Measurements from ENCODE around the gene TMEM247.
"Not testable (repeated sequence)": the region's sequence is repeated elsewhere in the genome, so short reads cannot be mapped to it uniquely, and the experiment has no call there.

TMEM247 gene

DNA sequence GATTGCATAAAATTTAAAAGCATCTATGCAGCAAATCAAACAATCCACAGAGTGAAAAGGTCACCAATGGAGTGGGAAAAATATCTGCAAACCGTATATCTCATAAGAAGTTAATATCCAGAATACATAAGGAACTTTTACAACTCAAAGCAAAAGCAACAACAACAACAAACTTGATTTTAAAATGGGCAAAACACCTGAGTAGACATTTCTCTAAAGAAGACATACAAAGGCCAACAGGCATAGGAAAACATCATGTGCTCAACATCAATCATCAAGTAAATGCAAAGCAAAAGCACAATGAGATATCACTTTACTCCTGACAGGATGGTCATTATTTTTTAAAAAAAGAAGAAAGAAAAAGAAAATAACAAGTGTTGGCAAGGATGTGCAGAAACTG is 38.1 kb downstream of the TMEM247 start:
- no peaks in the 10 kb centered on the region for H3K27me3 ChIP-seq (ENCODE audit: insufficient read depth, low read length)

DNA sequence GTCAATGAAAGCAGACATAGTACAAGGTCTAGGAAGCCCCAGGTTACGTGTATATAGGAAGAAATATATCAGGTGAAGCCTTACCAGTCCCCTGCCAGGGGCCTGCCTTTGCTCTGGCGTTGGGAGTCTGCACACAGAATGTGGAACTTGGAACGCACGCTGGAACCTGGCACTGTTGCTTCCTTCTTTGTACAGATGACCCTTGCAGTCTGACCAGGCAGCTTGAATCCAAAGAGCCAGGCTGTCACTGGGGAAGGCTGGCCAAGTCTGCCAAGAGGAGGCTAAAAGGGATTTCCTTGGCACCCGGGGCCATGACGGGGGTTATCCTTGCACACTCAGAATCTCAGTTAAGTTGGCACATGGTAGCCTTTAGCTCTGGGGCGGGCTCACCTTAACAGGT is 39.5 kb downstream of the TMEM247 start:
- WGBS = 92% methylated on average over 7 of the region's 7 CpGs
- H3K9me3 ChIP-seq (ENCODE audit: insufficient read depth, low read depth, low read length) = peaks cover 3% of the 10 kb centered on the region; the same call in 1 of the 2 replicates
- H3K36me3 ChIP-seq (ENCODE audit: insufficient read depth, low read length) = no peaks in the 10 kb centered on the region
- H3K27me3 ChIP-seq (ENCODE audit: insufficient read depth, low read length) = no peaks in the 10 kb centered on the region
- no peaks in the 10 kb centered on the region for H3K4me1 ChIP-seq (ENCODE audit: insufficient read depth, low read length)
- H3K27ac ChIP-seq (ENCODE audit: low read depth, low read length) = no peak overlapping the region
- no peak overlapping the region for H3K4me3 ChIP-seq (ENCODE audit: low read length)
- H3K9ac ChIP-seq (ENCODE audit: low read depth, low read length) = no peak overlapping the region

More for the DNA sequence above, 38.1 kb downstream of the TMEM247 start:
- Histone ChIP-seq H3K4me3 (ENCODE audit: low read length) (no peak overlapping the region), H3K9ac (ENCODE audit: low read depth, low read length) (no peak overlapping the region), H3K9me3 (ENCODE audit: insufficient read depth, low read depth, low read length) (peaks cover 3% of the 10 kb centered on the region; the same call in 1 of the 2 replicates), H3K36me3 (ENCODE audit: insufficient read depth, low read length) (no peaks in the 10 kb centered on the region), H3K4me1 (ENCODE audit: insufficient read depth, low read length) (no peaks in the 10 kb centered on the region), H3K27ac (ENCODE audit: low read depth, low read length) (no peak overlapping the region)
- 100% methylated on average over 1 of the region's 1 CpG for WGBS

DNA sequence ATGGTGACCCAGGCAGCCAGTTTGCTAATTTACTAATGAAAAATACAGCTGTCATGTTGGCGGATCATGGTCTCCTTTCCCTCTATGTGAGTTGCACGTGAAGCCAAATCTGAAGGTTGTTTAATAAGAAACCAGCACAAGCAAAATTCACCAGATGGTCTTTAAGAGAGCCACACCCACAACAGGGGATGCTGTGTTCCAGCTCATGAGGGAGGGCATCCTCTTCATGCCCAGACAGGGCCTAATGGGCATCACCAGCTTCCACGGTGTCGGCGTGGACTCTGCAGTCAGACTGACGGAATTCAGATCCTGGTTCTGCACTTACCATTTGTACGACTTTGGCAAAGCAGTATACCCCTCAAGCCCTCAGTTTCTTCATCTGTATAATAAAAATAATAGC is 39.9 kb downstream of the TMEM247 start:
- Histone ChIP-seq H3K9ac (ENCODE audit: low read depth, low read length) (no peak overlapping the region), H3K27me3 (ENCODE audit: insufficient read depth, low read length) (no peaks in the 10 kb centered on the region), H3K36me3 (ENCODE audit: insufficient read depth, low read length) (no peaks in the 10 kb centered on the region), H3K4me1 (ENCODE audit: insufficient read depth, low read length) (no peaks in the 10 kb centered on the region), H3K4me3 (ENCODE audit: low read length) (no peak overlapping the region), H3K9me3 (ENCODE audit: insufficient read depth, low read depth, low read length) (peaks cover 3% of the 10 kb centered on the region; the same call in 1 of the 2 replicates), H3K27ac (ENCODE audit: low read depth, low read length) (no peak overlapping the region)
- 93% methylated on average over 7 of the region's 7 CpGs for WGBS

DNA sequence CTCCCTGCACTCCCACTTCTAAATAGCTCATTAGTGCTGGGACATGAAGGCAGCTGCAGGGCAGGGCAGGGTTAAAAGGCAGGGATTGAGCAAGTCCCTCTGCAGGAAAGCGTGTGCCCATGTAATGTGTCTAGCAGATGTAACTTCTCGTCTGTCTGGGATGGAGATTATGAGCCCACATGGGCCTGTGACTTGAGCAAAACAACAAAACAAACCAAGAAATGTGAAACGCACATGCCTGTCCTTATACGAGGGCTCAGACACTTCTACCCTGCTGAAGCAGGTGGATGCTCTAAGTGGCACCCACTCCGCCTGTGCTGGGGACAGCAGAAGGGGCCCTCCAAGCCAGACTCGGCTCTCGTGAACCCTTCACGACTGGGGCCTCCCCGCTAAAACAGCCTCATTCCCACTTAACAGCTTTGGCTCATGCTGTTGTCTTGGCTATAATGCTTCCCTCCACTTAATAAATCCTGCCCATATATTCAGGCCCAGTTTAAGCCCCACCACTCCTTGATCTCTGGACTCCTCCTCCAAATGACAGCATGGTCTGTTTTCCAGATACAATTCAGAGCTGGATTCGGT is 40.9 kb downstream of the TMEM247 start:
- H3K27me3 ChIP-seq (ENCODE audit: insufficient read depth, low read length) = no peaks in the 10 kb centered on the region
- no peak overlapping the region for H3K4me3 ChIP-seq (ENCODE audit: low read length)
- no peaks in the 10 kb centered on the region for H3K4me1 ChIP-seq (ENCODE audit: insufficient read depth, low read length)
- WGBS = 90% methylated on average over 9 of the region's 10 CpGs
- no peaks in the 10 kb centered on the region; the same call in 1 of the 2 replicates for H3K9me3 ChIP-seq (ENCODE audit: insufficient read depth, low read depth, low read length)
- no peak overlapping the region for H3K9ac ChIP-seq (ENCODE audit: low read depth, low read length)
- H3K36me3 ChIP-seq (ENCODE audit: insufficient read depth, low read length) = no peaks in the 10 kb centered on the region
- no peak overlapping the region for H3K27ac ChIP-seq (ENCODE audit: low read depth, low read length)

DNA sequence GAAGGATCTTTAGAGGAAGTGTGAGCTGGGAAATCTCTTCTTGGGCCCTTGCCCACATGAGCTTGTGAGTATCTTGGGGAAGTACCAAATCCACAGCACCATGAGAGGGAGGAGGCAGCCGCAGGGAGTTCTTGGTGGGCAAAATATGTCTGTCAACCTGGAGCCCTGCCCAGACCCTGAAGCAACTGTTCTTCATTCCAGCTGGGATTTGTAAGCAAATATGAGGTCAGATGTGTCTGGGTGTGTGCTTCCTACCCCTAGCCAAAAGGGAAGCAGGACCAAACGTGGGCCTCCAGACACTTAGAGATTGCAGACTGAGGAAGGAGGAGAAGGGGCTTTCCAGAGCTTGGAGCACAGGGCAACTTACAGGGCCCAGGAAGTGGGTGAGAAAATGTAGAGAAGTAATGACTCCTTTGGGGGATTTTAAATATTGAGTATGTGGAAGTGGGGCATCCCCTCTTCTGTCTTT is 41.9 kb downstream of the TMEM247 start:
- WGBS = 87% methylated on average over 2 of the region's 2 CpGs
- no peaks in the 10 kb centered on the region for H3K27me3 ChIP-seq (ENCODE audit: insufficient read depth, low read length)
- no peaks in the 10 kb centered on the region for H3K9me3 ChIP-seq (ENCODE audit: insufficient read depth, low read depth, low read length)
- H3K27ac ChIP-seq (ENCODE audit: low read depth, low read length) = no peak overlapping the region
- no peak overlapping the region for H3K9ac ChIP-seq (ENCODE audit: low read depth, low read length)
- H3K4me1 ChIP-seq (ENCODE audit: insufficient read depth, low read length) = no peaks in the 10 kb centered on the region
- H3K36me3 ChIP-seq (ENCODE audit: insufficient read depth, low read length) = no peaks in the 10 kb centered on the region
- no peak overlapping the region for H3K4me3 ChIP-seq (ENCODE audit: low read length)

DNA sequence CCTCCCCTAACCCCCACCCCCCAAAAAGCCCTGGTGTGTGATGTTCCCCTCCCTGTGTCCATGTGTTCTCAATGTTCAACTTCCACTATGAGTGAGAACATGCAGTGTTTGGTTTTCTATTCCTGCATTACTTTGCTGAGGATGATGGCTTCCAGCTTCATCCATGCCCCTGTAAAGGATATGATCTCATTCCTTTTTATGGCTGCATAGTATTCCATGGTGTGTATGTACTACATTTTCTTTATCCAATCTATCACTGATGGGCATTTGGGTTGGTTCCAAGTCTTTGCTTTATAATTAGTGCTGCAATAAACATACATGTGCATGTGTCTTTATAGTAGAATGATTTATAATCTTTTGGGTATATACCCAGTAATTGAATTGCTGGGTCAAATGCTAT is 43.0 kb downstream of the TMEM247 start:
- H3K36me3 ChIP-seq (ENCODE audit: insufficient read depth, low read length); H3K27ac ChIP-seq (ENCODE audit: low read depth, low read length); H3K9ac ChIP-seq (ENCODE audit: low read depth, low read length); H3K27me3 ChIP-seq (ENCODE audit: insufficient read depth, low read length); H3K9me3 ChIP-seq (ENCODE audit: insufficient read depth, low read depth, low read length); H3K4me1 ChIP-seq (ENCODE audit: insufficient read depth, low read length); H3K4me3 ChIP-seq (ENCODE audit: low read length): not testable (repeated sequence)

DNA sequence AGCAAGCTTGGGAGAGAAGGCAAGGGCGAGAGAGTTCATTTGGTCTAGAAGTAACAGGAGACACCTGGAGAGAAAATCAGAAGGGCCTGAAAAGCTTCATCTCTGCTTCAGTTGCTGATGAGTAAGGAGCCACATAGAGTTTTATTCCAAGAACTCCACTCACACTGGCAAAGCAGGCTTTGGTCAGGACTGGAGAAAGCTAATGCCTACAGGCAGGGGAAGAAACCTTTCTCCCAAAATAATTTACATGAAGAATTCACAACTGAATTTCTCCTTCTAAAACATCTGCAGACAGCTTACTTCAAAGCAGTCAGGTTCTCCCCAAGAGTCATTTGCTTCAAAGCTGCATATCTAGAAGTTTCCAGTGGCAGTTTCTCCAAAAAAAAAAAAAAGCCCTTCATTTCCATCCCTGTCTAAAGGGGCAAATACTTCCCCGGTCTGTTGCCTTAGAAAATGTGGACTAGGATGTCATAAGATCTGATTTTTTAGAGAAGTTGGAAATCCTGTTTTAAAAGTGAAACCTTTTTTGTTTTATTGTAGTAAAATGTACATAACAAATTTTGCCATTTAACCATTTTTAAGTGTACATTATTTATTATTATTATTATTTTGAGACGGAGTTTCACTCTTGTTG is 46.3 kb downstream of the TMEM247 start:
- Histone ChIP-seq H3K36me3 (ENCODE audit: insufficient read depth, low read length) (no peaks in the 10 kb centered on the region), H3K9ac (ENCODE audit: low read depth, low read length) (no peak overlapping the region), H3K9me3 (ENCODE audit: insufficient read depth, low read depth, low read length) (no peaks in the 10 kb centered on the region), H3K27me3 (ENCODE audit: insufficient read depth, low read length) (no peaks in the 10 kb centered on the region), H3K4me1 (ENCODE audit: insufficient read depth, low read length) (no peaks in the 10 kb centered on the region), H3K4me3 (ENCODE audit: low read length) (no peak overlapping the region), H3K27ac (ENCODE audit: low read depth, low read length) (no peak overlapping the region)
- 96% methylated on average over 3 of the region's 3 CpGs for WGBS

DNA sequence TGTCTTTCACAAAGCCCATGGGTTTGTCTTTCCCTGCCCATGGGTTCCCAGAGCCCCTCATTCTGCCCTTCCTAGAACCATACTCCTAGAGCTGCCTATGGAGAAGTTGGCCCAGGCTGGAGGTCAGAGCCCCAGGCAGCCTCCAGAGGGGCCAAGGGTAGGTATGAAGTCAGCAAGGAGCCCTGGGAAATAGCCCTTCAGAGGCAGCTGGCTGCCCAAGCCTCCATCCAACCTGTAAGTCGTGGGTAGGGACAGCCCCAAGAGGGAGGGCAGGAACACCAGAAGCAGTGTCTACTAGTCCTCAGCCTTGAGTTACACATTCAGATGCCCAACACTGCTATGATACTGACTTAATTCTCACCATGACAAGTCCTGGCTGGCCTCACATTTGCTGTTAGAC is 49.5 kb downstream of the TMEM247 start:
- WGBS = 90% methylated on average over 1 of the region's 1 CpG
- Histone ChIP-seq H3K9me3 (ENCODE audit: insufficient read depth, low read depth, low read length) (no peaks in the 10 kb centered on the region), H3K4me3 (ENCODE audit: low read length) (no peak overlapping the region), H3K4me1 (ENCODE audit: insufficient read depth, low read length) (no peaks in the 10 kb centered on the region), H3K36me3 (ENCODE audit: insufficient read depth, low read length) (no peaks in the 10 kb centered on the region), H3K27ac (ENCODE audit: low read depth, low read length) (no peak overlapping the region), H3K27me3 (ENCODE audit: insufficient read depth, low read length) (no peaks in the 10 kb centered on the region), H3K9ac (ENCODE audit: low read depth, low read length) (no peak overlapping the region)

DNA sequence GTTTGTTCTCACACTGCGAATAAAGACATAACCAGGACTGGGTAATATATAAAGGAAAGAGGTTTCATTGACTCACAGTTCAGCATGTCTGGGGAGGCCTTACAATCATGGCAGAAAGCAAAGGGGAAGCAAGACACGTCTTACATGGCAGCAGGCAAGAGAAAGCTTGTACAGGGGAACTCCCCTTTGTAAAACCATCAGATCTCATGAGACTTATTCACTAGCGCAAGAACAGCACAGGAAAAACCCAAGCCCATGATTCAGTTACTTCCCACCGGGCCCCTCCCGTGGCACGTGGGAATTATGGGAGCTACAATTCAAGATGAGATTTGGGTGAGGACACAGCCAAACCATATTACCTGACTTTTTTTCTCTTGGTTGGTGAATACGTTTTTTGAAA is 51.3 kb downstream of the TMEM247 start:
- Histone ChIP-seq H3K4me3 (ENCODE audit: low read length) (no peak overlapping the region), H3K9ac (ENCODE audit: low read depth, low read length) (no peak overlapping the region), H3K9me3 (ENCODE audit: insufficient read depth, low read depth, low read length) (no peaks in the 10 kb centered on the region), H3K27ac (ENCODE audit: low read depth, low read length) (no peak overlapping the region), H3K4me1 (ENCODE audit: insufficient read depth, low read length) (no peaks in the 10 kb centered on the region), H3K36me3 (ENCODE audit: insufficient read depth, low read length) (no peaks in the 10 kb centered on the region), H3K27me3 (ENCODE audit: insufficient read depth, low read length) (no peaks in the 10 kb centered on the region)
- 93% methylated on average over 6 of the region's 7 CpGs for WGBS

DNA sequence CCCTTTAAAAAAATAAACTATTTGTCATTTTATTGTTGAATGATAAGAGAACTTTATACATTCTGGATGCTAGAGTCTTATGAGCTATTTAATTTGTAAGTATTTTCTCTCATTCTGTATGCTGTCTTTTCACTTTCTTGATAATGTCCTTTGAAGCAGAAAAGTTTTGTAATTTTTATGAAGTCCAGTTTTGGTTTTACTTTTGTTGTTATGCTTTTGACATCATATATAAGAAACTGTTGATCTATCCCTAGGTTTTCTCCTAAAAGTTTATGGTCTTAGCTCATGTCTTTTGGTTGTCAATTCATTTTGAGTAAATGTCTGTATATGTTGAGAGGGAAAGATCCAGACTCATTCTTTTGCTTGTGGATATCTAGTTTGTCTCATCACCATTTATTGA is 52.5 kb downstream of the TMEM247 start:
- Histone ChIP-seq H3K9me3 (ENCODE audit: insufficient read depth, low read depth, low read length) (no peaks in the 10 kb centered on the region), H3K4me1 (ENCODE audit: insufficient read depth, low read length) (no peaks in the 10 kb centered on the region), H3K9ac (ENCODE audit: low read depth, low read length) (no peak overlapping the region), H3K27ac (ENCODE audit: low read depth, low read length) (no peak overlapping the region), H3K4me3 (ENCODE audit: low read length) (no peak overlapping the region), H3K36me3 (ENCODE audit: insufficient read depth, low read length) (no peaks in the 10 kb centered on the region), H3K27me3 (ENCODE audit: insufficient read depth, low read length) (no peaks in the 10 kb centered on the region)

Measured in HUES64 (cell line).